Transverse colon (tissue), 4 donors: Measurements from ENCODE around the gene TNNI2.

Experiments used
- CTCF ChIP-seq, 5 experiments: fragments of 200-600 bp in 3 of 5; fragments of 450-650 bp in 2 of 5; sonication (generic) in 3 of 5; IDR thresholded peaks; 1 replicate in 2 of 5; 2 replicates in 3 of 5; pipeline ENCODE4 v1.5.1; 2016 to 2017; ENCODE audit warnings: antibody characterized with exemption in 5 of 5, inconsistent platforms in 3 of 5, mild to moderate bottlenecking in 2 of 5, moderate library complexity in 1 of 5
- POLR2A ChIP-seq: fragments of 450-650 bp; IDR thresholded peaks from one replicate; pipeline ENCODE4 v1.6.1; 2016; ENCODE audit warnings: antibody characterized with exemption, mild to moderate bottlenecking, moderate library complexity
- POLR2AphosphoS5 ChIP-seq, 3 donors: sonication (generic); formaldehyde crosslinking; IDR thresholded peaks; one replicate each; pipeline ENCODE4 v1.6.1; 2016; ENCODE audit warnings: antibody characterized with exemption in 3 of 3

GRCh38 chr11:1861435-1862411, 22.9 kb downstream of the TNNI2 start:
- TF ChIP-seq POLR2AphosphoS5 (IDR thresholded peaks at IDR 0.05) (no peak), CTCF (IDR thresholded peaks at IDR 0.05) (no peak), POLR2A (no peak)
